Measurements from ENCODE around the gene TBKBP1. TPM values are rescaled to one million over a fixed set of nuclear protein-coding genes. Genes with fewer than 3 reads are reported as not detected.
"Not testable (repeated sequence)": the region's sequence is repeated elsewhere in the genome, so short reads cannot be mapped to it uniquely, and the experiment has no call there.

The TBKBP1 gene
- polyA plus RNA-seq, 2 of the 4 experiments (the other 2 are of a cell fraction): 3.4 to 9.3 TPM

GRCh38 chr17:47738178-47738577 is 44.2 kb downstream of the TBKBP1 start:
- Histone ChIP-seq H3K9me3 (no peaks in the 10 kb centered on the region), H3K4me2 (no peak overlapping the region), H3K4me1 (no peaks in the 10 kb centered on the region), H3K4me3 (no peak overlapping the region), H3K27ac (no peak overlapping the region)
- ChIA-PET CTCF (interaction anchor here (2.3 to 11.2 kb wide), 3 partner anchors 39 to 74 kb away, joined by 8 to 87 read pairs (median 38); no protein-coding TSS in a partner anchor), POLR2A (no interaction called here)
- FAIRE-seq: no peak
- 74% methylated on average over 7 of the region's 7 CpGs for WGBS (ENCODE audit: missing lambda C conversion rate)
- no peak for ATAC-seq
- TF ChIP-seq, protein P1, sequence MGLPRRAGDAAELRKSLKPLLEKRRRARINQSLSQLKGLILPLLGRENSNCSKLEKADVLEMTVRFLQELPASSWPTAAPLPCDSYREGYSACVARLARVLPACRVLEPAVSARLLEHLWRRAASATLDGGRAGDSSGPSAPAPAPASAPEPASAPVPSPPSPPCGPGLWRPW (IDR thresholded peaks at IDR 0.05): no peak
- TF ChIP-seq HOXB13 (CRISPR knock-in tag; IDR thresholded peaks at IDR 0.05; ENCODE audit: low read depth): no peak
- no peak for TF ChIP-seq USF2 (IDR thresholded peaks at IDR 0.05)
- TF ChIP-seq NFE2L2 (conservative IDR thresholded peaks at IDR 0.05; ENCODE audit: low read length): no peak
- TF ChIP-seq NPAS2 (CRISPR knock-in tag; IDR thresholded peaks at IDR 0.05; ENCODE audit: borderline replicate concordance): no peak
- TF ChIP-seq ZFP36 (IDR thresholded peaks at IDR 0.05; ENCODE audit: borderline replicate concordance, partially characterized antibody): no peak
- TF ChIP-seq POLR2AphosphoS2 (conservative IDR thresholded peaks at IDR 0.05; ENCODE audit: low read length): no peak
- no peak for DNase-seq (ENCODE audit: low read depth in 1 of 2, low spot score in 1 of 2)

DNA sequence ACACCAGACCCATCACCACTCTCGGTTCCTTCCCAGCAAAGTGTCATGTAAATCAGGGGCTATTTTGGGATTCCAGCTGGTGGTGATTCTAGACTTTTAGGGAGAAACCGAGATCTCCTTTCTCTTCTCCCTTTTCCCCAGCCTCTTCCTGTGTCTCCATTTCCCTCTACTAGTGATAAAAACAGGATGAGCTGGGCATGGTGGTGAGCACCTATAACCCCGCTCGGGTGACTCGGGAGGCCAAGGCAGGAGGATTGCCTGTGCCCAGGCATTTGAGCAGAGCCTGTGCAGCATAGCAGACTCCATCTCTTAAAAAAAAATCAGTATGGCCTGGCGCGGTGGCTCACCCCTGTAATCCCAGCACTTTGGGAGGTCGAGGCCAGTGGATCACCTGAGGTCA is 45.2 kb downstream of the TBKBP1 start:
- Histone ChIP-seq H3K4me1 (no peaks in the 10 kb centered on the region), H3K27ac (no peak overlapping the region), H3K4me2 (no peak overlapping the region), H3K4me3 (no peak overlapping the region), H3K9me3 (no peaks in the 10 kb centered on the region)
- POLR2A ChIA-PET: no interaction called here
- ATAC-seq: no peak
- FAIRE-seq: no peak
- no peak for DNase-seq (ENCODE audit: low read depth in 1 of 2, low spot score in 1 of 2)
- CTCF ChIA-PET: interaction anchor here (0.7 to 5.8 kb wide), 5 partner anchors 8 to 321 kb away, joined by 3 to 38 read pairs (median 4); no protein-coding TSS in a partner anchor
- WGBS (ENCODE audit: missing lambda C conversion rate): 65% methylated on average over 8 of the region's 8 CpGs
- no peak for TF ChIP-seq POLR2A (IDR thresholded peaks at IDR 0.05; ENCODE audit: low read length)
- TF ChIP-seq RCOR1 (IDR thresholded peaks at IDR 0.05; ENCODE audit: low read depth, low read length): no peak
- TF ChIP-seq, protein P2, sequence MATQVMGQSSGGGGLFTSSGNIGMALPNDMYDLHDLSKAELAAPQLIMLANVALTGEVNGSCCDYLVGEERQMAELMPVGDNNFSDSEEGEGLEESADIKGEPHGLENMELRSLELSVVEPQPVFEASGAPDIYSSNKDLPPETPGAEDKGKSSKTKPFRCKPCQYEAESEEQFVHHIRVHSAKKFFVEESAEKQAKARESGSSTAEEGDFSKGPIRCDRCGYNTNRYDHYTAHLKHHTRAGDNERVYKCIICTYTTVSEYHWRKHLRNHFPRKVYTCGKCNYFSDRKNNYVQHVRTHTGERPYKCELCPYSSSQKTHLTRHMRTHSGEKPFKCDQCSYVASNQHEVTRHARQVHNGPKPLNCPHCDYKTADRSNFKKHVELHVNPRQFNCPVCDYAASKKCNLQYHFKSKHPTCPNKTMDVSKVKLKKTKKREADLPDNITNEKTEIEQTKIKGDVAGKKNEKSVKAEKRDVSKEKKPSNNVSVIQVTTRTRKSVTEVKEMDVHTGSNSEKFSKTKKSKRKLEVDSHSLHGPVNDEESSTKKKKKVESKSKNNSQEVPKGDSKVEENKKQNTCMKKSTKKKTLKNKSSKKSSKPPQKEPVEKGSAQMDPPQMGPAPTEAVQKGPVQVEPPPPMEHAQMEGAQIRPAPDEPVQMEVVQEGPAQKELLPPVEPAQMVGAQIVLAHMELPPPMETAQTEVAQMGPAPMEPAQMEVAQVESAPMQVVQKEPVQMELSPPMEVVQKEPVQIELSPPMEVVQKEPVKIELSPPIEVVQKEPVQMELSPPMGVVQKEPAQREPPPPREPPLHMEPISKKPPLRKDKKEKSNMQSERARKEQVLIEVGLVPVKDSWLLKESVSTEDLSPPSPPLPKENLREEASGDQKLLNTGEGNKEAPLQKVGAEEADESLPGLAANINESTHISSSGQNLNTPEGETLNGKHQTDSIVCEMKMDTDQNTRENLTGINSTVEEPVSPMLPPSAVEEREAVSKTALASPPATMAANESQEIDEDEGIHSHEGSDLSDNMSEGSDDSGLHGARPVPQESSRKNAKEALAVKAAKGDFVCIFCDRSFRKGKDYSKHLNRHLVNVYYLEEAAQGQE (IDR thresholded peaks at IDR 0.05): no peak
- no peak for TF ChIP-seq ATOH8 (CRISPR knock-in tag; IDR thresholded peaks at IDR 0.05; ENCODE audit: low read depth)
- TF ChIP-seq EHMT2 (IDR thresholded peaks at IDR 0.05; ENCODE audit: low read depth): no peak
- no peak for TF ChIP-seq ZSCAN20 (CRISPR knock-in tag; IDR thresholded peaks at IDR 0.05)
- TF ChIP-seq HMGXB4 (CRISPR knock-in tag; IDR thresholded peaks at IDR 0.05; ENCODE audit: borderline replicate concordance): no peak

GRCh38 chr17:47739945-47740344 is 46.0 kb downstream of the TBKBP1 start:
- H3K4me2 ChIP-seq; H3K9me3 ChIP-seq; H3K4me3 ChIP-seq; FAIRE-seq; H3K4me1 ChIP-seq; H3K27ac ChIP-seq; ATAC-seq; POLR2A ChIA-PET; DNase-seq (ENCODE audit: low read depth in 1 of 2, low spot score in 1 of 2): not testable (repeated sequence)
- CTCF ChIA-PET: interaction anchor here (0.6 to 5.8 kb wide), 6 partner anchors 15 to 76 kb away, joined by 3 to 38 read pairs (median 4); no protein-coding TSS in a partner anchor
- 70% methylated on average over 12 of the region's 12 CpGs for WGBS (ENCODE audit: missing lambda C conversion rate)

Measured in A549 (cell line).